GM10847 (cell line): Measurements from ENCODE around the gene PCCA.

Experiments used
- POLR2A ChIP-seq: IDR thresholded peaks from 2 replicates; pipeline ENCODE4 v1.6.1; 2011; ENCODE audit not compliant: insufficient read length; ENCODE audit errors: extremely low read depth

The PCCA gene

DNA sequence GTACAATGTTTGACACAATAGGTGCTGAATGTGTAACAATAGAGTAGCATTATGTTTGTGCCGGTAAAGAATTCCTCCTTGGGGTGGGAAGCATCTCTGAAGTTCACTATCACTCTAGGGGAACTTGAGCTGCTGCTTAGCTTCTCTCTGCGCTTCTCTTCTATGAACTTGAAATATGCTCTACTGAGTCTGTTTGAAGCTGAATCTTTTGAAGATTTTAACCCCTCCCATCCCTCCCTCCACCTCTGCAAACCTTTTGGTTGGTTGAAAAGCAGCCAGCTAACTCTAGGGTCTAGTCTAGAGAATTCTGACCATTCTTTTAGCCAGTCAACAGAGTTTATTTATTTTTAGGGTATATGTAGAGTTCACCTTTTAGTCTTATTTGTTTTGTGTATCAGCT is 2.5 kb downstream of the PCCA start:
- TF ChIP-seq POLR2A = no peak

DNA sequence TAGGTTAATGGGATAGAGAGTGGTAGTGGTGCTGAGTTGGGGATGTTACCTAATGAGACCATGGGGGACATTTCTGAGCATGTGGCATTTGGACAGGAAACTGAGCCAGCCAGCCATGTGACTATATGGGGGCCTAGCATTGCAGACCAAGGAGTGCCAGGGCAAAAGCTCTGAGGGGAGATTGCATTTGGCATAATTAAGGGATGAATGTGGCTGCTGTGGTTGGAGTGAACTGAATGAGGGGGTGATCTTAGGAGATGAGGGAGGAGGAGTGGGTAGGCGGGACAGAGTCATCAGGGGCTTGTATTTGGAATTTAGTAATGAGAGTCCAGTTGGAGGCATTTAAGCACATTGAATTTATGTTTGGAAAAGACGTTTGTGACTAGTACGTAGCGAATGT is 6.6 kb downstream of the PCCA start:
- no peak for TF ChIP-seq POLR2A

DNA sequence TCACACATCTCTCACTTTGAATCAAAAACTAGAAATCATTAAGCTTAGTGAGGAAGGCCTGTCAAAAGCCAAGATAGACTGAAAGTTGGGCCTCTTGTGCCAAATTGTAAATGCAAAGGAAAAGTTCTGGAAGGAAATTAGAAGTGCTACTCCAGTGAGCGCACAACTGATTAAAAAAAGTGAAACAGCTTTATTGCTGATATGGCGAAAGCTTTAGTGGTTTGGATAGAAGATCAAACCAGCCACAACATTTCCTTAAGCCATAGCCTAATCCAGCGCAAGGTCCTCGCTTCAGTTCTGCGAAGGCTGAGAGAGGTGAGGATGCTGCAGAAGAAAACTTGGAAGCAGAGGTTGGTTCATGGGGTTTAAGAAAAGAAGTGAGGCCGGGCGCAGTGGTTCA is 7.6 kb downstream of the PCCA start:
- no peak for TF ChIP-seq POLR2A

DNA sequence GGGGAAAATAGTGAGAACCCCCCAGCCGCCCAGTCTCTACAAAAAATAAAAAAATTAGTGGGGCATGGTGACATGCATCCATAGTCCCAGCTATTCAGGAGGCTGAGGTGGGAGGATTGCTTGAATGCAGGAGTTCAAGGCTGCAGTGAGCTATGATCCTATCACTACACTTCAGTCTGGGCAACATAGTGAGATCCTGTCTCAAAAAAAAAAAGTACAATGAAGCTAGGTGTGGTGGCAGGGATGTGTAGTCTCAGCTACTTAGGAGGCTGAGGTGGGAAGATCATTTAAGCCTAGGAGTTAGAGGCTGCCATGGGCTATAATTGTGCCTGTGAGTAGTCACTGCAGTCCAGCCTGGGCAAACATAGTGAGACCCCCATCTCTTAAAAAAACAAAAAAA is 8.9 kb downstream of the PCCA start:
- no peak for TF ChIP-seq POLR2A

DNA sequence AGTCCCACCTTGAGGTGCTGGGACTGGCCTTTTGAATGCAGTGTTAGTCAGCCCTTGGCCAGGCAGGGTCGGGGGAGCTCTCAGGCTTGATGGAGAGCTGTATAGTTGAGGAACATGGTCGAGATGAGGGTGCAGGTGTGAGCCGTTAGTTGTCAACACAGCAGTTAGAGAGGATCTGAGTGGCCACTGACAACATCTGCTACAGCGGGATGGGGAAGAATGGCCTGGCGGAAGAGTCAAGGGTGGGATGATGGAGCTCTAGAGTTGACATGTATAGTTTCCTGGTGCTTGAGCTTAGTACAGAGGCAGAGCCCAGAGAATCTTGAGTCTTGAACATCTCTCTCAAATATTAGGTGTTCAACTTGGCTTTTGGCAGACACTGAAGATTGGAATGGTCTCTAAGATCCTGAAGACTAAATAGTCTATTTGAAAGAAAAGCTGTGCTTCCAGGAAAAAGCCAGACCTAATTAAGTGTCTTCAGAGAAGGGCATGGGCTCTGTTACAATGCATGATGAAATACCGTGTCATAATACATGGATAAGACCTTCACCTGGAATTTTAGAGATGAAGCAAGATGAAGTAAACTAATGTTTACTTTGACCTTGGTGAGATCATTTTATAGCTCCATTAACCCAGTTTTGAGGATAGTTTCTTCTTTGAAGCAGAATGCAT is 9.7 kb downstream of the PCCA start:
- TF ChIP-seq POLR2A = no peak

DNA sequence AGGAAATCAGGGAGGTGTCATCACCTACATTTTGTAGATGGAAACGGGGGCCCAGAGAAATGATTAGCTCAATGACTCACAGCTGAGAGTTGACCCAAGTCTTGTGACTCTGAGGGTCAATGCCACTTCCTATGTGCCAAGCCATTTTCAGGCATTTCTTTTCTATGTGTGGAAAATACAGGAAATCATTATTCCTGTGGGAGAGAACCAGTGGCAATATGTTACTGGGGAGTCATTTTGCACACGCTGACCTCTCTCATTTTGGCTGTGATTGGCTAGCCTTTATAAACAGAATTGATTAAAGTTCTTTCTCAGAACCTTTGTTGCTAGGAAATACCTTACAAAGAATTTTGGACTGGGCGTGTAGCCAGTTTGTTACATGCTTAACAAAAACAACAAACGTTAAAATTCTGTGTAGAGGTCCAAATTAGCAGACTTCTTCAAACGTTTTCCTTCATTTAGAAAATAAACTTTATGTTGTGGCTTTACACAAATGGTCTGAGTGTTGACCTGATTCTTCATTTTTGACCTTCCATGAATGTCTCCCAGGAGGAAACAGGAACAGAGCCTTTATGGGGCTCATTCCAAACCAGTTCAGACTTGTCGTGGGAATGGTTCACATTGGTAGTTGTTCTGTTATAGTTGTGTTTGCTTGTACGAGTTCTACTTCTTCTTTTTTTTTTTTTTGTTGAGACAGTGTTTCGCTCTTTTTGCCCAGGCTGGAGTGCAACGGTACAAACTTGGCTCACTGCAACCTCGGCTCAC is 11.4 kb downstream of the PCCA start:
- no peak for TF ChIP-seq POLR2A

DNA sequence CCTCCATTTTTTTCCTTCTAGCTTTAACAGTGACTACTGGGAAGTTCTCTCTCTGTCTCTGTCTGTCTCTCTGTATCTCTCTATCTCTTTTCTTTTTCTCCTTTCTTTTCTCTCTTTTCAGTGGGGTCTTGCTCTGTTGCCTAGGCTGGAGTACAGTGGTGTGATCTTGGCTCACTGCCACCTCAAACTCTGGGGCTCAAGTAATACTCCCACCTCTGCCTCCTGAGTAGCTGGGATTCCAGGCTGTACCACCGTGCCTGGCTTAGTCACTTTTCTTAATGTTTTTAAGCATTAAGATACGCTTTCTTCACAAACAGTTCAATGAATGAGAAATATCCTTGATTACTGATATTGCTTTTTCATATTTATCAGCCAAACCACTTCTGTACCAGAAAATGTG is 13.1 kb downstream of the PCCA start:
- no peak for TF ChIP-seq POLR2A

DNA sequence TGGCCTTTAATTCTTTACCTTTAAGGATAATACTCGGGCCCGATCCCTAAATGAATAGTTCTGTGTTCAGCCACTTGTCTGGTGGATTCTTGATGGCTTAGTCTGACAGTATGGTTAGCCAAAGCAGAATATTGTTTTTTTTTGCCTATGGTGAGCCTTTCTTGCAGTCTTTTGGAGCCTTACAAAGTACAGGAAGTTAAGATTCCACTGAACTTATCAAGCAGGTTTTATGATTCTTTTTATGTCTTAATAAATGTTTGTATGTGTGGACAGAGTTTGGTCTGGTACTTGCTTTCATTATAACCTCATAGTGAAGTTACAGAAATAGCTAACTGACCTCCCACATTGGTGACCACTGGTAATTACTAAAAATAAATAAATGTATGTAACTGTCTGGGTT is 17.1 kb downstream of the PCCA start:
- TF ChIP-seq POLR2A = no peak

DNA sequence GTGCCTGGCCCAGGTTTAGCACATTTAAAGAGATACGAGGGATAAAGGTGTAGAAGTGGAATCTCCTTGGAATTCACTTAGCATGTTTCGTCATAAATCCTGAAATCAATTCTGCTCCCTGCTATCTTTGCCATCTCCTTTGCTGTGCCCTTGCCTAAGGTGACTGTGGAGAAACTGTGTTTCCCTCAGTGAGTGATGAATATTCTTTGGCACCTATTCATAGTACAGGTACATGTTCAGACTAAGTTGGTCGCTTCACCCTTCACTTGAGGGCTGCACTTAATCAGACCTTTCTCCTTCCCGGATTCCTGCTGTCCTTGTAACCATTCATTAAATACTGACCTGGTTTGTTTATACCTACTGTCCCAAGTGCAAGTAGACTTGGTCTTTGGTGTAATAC is 17.8 kb downstream of the PCCA start:
- no peak for TF ChIP-seq POLR2A

DNA sequence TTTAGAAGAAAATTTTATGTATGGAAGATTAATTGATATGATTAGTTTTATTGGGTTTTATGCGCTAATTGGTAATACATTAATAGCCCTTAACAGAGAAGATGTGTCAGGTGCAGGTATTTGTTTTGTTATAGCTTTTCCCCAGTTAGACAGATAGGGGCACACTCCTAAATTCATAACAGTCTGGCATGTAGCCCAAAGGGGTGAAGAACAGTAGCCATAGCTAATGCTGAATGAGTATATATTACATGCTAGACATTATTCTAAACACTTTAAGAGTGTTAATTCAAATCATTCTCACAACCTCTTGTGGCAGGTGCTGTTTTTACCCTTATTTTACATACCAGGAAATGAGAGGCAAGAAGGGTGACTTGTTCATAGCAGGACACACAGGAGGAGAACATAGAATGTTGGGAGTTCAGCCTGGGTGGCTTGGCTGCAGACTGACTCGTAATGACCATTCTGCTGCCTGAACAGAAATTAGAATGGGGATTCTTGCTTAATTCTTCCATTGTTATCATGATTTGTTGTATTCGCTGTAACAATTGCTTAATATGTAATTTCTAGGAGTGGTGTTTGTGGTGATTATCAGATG is 20.1 kb downstream of the PCCA start:
- TF ChIP-seq POLR2A = no peak

DNA sequence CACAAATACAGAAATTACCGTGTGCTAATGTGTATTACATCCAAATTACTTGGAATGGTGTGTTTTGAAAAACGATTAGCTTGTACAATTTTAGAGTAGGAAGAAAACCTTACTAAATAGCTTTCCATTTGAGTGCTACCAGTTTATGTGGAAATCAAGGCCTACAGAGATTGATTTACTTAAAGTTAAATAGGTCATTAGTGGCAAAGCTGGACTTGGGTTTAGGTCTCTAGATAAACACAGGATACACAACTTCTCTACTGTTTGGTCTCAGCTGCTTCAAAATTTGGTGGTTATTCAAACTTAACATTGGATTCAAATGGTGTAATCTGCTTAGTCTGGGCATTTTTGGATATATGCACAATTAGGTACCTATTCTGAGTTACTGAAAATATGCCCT is 21.4 kb downstream of the PCCA start:
- no peak for TF ChIP-seq POLR2A

DNA sequence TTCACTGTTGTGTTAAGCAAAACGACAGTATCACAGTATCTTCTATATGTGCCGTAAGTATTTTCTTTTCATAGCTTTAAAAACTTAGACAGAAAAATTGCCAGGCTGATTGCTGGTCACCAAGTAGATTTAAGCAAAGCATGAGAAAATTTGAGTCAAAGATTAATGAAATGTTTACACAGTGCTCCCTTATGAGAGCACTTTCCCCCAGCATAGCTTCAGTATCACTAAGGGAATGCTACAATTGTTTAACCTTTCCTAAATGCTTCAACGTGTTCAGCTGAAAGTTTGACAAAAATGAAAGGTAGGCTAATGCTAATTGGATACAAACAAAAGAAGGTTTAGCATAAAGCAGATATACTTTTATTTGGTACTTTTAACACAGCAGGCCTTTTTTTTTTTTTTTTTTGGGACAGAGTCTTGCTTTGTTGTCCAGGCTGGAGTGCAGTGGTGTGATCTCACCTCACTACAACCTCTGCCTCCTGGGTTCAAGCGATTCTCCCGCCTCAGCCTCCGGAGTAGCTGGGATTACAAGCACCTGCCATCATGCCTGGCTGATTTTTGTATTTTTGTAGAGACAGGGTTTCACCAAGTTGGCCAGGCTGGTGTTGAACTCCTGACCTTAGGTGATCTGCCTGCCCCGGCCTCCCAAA is 23.4 kb downstream of the PCCA start:
- no peak for TF ChIP-seq POLR2A

DNA sequence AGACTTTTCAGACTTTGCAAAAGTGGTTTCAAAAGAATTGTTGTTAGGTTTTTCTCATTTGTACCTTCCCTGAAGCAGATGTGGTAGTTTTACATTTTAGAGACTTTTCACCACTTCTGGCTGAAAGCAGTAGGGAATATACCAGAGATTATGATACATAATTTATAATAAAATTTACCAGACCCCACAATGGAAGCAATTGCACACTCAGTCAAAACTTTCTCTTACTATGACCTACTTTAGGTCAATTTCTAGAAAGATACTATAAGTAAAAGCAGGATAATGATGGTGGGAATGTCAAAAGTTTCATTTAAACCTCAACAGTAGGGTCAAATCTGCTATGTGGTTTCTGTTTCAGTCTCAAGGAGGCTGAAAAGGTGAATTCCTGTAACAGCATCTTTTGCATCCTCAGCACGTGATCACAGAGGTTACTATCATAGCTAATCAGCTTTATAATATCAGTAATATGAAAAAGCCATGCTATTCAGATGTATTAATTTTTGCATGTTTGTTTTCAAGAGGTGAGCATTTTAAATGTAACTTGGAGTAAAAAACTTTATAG is 26.9 kb downstream of the PCCA start:
- no peak for TF ChIP-seq POLR2A

DNA sequence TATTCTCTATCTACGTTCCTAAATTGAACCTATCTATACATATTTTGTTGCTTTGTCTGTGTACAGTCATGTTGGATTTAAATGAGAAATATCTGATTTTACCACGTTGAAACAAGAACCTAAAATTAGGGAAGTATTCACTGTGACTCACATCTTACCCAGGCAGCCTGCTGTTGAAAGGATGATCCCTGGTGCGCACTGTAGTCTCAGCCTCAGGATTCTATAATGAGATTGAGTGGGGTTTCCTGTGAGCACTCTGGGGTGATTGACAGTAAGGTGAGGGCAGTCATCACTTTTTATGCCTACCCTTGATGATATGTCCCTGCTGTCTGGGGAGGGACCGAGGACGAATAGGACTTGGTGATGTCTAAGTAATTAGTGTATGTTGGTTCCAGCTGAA is 35.4 kb downstream of the PCCA start:
- TF ChIP-seq POLR2A = no peak

DNA sequence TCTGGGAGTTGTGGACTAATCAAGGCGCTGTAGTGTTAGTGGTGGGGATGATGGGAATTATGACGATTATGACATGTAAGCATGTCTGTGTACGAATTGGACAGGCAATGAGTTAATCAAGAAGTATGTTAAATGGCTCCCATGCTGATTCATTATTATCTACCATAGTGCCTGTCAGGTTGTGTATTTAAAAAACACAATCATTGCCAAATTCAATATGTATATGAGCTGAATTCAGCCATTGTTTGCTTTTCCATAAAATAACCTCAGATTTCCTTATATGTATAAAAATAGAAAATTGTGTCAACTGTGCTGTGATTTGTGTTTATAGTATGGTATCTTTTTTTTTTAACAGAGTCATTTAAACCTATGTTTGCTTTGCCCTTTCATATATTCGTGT is 37.1 kb downstream of the PCCA start:
- TF ChIP-seq POLR2A = no peak

DNA sequence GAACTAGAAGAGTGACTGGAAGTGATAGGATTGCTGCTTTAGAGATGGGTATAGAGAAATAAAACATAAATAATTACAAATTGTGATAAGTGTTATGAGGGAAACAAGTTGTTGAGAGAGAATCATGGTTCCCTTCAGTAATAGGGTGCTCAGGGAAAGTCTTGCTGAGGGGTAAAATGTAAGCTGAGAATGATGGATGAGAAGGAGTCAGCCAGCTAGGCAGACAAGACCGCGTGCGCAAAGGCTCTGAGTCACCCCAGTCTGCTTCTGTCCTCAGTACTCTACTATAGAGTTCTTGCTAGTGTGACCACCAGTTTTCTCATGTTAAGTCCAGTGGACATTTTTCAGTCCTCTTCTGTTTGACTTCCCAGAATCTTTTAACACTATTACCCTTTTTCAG is 39.5 kb downstream of the PCCA start:
- TF ChIP-seq POLR2A = no peak

DNA sequence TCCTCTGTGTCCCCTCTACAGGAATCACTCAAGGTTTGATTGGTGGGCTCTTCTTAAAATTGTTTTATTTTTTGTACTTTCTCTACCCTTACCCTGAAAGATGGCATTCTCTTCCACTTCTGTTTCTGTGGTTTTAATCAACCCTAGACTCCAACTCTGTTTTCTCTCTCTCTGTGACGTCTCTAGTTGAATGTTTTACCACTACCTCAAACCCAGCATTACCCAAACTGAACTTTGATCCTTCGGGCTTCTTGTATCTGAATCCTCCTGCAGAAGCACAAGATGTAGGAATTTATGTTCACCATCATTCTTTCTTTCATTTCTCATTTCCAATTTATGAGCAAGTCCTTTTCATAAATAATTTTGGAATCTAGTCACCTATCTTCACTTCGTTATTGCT is 39.9 kb downstream of the PCCA start:
- TF ChIP-seq POLR2A = no peak
